ENCODE data around the gene TSC2. TPM values are rescaled to one million over a fixed set of nuclear protein-coding genes. Genes with fewer than 3 reads are reported as not detected.

The TSC2 gene
- polyA plus RNA-seq, 3 donors, result 11.7 to 95.1 (median 20.8) TPM

DNA sequence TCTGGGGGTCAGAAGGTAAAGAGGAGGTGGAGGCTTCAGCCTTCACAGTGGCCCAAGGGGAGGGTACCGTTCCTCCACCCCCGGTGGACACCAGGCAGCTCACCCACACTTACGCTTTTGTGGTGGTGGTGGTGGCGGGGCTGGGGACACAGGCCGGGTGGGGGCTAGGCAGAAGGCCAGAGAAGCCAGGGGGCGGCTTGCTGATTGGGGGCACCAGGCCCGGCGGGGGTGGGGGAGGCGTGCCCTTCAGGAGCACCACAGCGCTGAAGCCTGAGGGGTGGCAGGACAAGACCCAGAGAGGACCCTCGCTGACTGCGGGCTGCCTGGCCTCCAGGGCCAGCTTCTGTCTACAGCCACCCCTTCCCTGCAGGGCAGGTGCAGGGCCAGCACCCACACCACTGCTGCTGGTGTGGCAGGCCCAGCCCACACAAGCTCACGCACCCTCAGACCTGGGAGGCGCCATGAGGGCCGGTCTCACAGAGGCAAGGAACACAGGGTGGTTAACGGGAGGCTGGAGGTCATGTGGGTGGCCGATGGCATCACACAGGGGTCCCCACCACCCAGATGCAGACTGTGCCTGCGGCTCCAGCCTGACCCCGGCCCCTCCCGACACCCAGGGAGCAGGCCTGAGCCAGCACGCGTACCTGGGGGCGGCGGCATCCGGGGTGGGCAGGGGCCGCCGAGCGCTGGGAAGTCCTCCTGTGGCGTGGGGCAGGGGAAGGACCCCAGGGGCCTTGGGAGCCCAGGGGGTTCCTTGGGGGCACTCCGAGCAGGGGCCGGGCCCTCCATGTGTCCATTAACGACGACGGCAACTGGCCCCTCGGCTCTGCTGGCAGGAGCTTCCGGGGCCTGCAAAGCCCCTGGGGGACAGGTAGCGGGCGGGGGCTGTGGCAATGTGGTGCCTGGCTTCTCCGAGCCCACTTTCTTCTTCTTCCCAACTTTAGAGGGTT lies 48.7 kb upstream of the TSC2 start:
- intact Hi-C loops (cut with micrococcal nuclease), result no loop called here
- no peak for DNase-seq
- WGBS (ENCODE audit: insufficient coverage), result 96% methylated on average over 32 of the region's 39 CpGs
- Histone ChIP-seq H3K27me3 (ENCODE audit: control insufficient read depth in 2 of 2, insufficient read depth in 2 of 2, low read length in 2 of 2) (no peaks in the 10 kb centered on the region), H3K9me3 (replicated peaks in 1 of 2; ENCODE audit: control insufficient read depth in 1 of 2, insufficient read depth in 1 of 2, low read length in 2 of 2) (no peaks in the 10 kb centered on the region), H3K27ac (ENCODE audit: low read depth in 1 of 2, low read length in 2 of 2) (no peak overlapping the region), H3K79me2 (ENCODE audit: insufficient read depth, low read length) (peaks cover 7% of the 10 kb centered on the region), H3K9ac (ENCODE audit: insufficient read depth, low read length, poor library complexity, severe bottlenecking) (no peak overlapping the region), H2AFZ (ENCODE audit: insufficient read depth, low read depth, low read length, poor library complexity, severe bottlenecking) (no peak overlapping the region), H3K36me3 (replicated peaks in 1 of 2; ENCODE audit: control insufficient read depth in 1 of 2, insufficient read depth in 2 of 2, low read length in 2 of 2) (peaks cover 52 to 69% of the 10 kb centered on the region in 2 donors), H3K4me2 (replicated peaks; ENCODE audit: extremely low read depth, low read length, poor library complexity, severe bottlenecking) (no peak overlapping the region), H3K4me3 (replicated peaks in 1 of 3; ENCODE audit: low read depth in 2 of 3, low read length in 3 of 3) (no peak overlapping the region), H3K4me1 (ENCODE audit: control insufficient read depth in 1 of 2, insufficient read depth in 2 of 2, low read length in 2 of 2) (peaks cover 3 to 4% of the 10 kb centered on the region in 2 donors), H4K20me1 (ENCODE audit: insufficient read depth, low read length) (peaks cover 21% of the 10 kb centered on the region)
- H3K36me3 Mint-ChIP-seq, result peaks cover 47 to 59% of the 10 kb centered on the region in 2 donors
- no peak overlapping the region for H3K4me3 Mint-ChIP-seq
- no peaks in the 10 kb centered on the region for H3K27me3 Mint-ChIP-seq (ENCODE audit: low read depth in 3 of 3)
- H3K4me1 Mint-ChIP-seq, result peaks cover 2% of the 10 kb centered on the region
- no peak overlapping the region for H3K27ac Mint-ChIP-seq
- no peaks in the 10 kb centered on the region for H3K9me3 Mint-ChIP-seq
- TF ChIP-seq CTCF (IDR thresholded peaks at IDR 0.05), result no peak

DNA sequence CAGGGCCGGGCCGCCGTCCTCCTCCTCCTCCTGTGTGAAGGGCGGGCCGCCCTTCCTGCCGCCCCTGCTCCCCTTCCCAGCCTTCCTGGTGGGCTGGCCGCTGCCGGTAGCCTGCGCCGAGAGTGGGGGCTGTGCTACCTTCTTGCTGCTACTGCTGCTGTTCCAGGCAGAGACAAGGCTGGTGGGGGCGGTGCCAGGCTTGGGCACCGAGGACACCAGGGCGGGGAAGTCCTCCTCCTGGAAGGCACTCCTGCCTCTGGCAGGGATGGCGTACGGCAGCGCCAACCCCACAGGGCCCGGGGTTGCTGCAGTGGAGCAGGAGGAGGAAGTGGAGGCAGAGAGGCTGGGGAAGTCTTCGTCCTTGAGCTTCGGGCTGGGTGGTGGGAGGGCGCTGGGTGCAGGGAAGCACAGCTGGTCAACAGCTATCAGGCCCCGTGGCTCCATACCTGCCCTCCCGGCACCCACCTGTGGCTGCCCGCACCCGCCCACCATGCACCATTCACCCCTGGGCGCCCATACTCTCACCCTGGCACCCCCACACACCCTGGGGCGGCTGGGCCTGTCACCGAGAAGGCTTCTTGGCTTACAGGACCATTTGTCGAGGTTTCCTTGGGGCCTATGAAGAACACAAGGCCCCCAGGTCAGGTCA lies 47.8 kb upstream of the TSC2 start:
- H3K4me3 Mint-ChIP-seq, result no peak overlapping the region
- H3K4me3 ChIP-seq (replicated peaks in 1 of 3; ENCODE audit: low read depth in 2 of 3, low read length in 3 of 3), result no peak overlapping the region
- no peak overlapping the region for H2AFZ ChIP-seq (ENCODE audit: insufficient read depth, low read depth, low read length, poor library complexity, severe bottlenecking)
- peaks cover 6 to 13% of the 10 kb centered on the region in 2 donors for H3K4me1 ChIP-seq (ENCODE audit: control insufficient read depth in 1 of 2, insufficient read depth in 2 of 2, low read length in 2 of 2)
- peaks cover 30% of the 10 kb centered on the region for H4K20me1 ChIP-seq (ENCODE audit: insufficient read depth, low read length)
- no peak overlapping the region for H3K27ac Mint-ChIP-seq
- no peaks in the 10 kb centered on the region for H3K27me3 Mint-ChIP-seq (ENCODE audit: low read depth in 3 of 3)
- no peak overlapping the region for H3K4me2 ChIP-seq (replicated peaks; ENCODE audit: extremely low read depth, low read length, poor library complexity, severe bottlenecking)
- intact Hi-C loops (cut with micrococcal nuclease), result loop anchor here (10.0 kb wide), 2 partner anchors 245 to 255 kb away; partner anchors contain the start of gene ECI1 (in 1 of the 2)
- DNase-seq, result no peak
- H3K27me3 ChIP-seq (ENCODE audit: control insufficient read depth in 2 of 2, insufficient read depth in 2 of 2, low read length in 2 of 2), result no peaks in the 10 kb centered on the region
- no peak overlapping the region for H3K27ac ChIP-seq (ENCODE audit: low read depth in 1 of 2, low read length in 2 of 2)
- peaks cover 47 to 61% of the 10 kb centered on the region in 2 donors for H3K36me3 Mint-ChIP-seq
- peaks cover 16% of the 10 kb centered on the region for H3K79me2 ChIP-seq (ENCODE audit: insufficient read depth, low read length)
- no peak overlapping the region for H3K9ac ChIP-seq (ENCODE audit: insufficient read depth, low read length, poor library complexity, severe bottlenecking)
- no peak for TF ChIP-seq CTCF (IDR thresholded peaks at IDR 0.05)
- no peaks in the 10 kb centered on the region for H3K9me3 Mint-ChIP-seq
- no peaks in the 10 kb centered on the region for H3K9me3 ChIP-seq (replicated peaks in 1 of 2; ENCODE audit: control insufficient read depth in 1 of 2, insufficient read depth in 1 of 2, low read length in 2 of 2)
- WGBS (ENCODE audit: insufficient coverage), result 94% methylated on average over 28 of the region's 28 CpGs
- peaks cover 7% of the 10 kb centered on the region for H3K4me1 Mint-ChIP-seq
- peaks cover 52 to 69% of the 10 kb centered on the region in 2 donors for H3K36me3 ChIP-seq (replicated peaks in 1 of 2; ENCODE audit: control insufficient read depth in 1 of 2, insufficient read depth in 2 of 2, low read length in 2 of 2)

Measured in CD14-positive monocyte (primary cell).